ENCODE results near the gene DCT.

DNA sequence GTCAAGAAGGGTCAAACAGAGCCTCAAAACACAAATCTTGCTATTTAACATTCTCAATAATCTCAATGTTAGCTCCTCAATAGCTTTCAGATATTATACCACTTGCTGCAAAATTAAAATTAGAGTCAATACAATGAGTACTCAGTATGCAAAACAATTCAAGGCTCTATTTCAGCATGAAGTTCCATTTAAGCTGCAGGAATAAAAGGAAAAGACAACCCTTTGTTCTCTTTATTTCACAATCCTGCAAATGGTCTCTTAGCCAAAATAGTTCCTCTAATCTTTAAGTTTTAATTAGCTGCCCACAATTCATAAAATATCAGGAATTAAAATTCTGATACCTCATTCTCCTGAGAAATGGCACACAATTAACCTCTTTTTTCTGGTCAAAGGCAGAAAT lies 40.5 kb upstream of the DCT start:
- TF ChIP-seq CTCF (IDR thresholded peaks at IDR 0.05; ENCODE audit: low read length) (no peak), EZH2 (optimal IDR thresholded peaks at IDR 0.05; ENCODE audit: low read depth, low read length) (no peak), EZH2phosphoT487 (IDR thresholded peaks at IDR 0.05; ENCODE audit: low read length) (no peak)
